ENCODE results near the gene ARID2. TPM values are rescaled to one million over a fixed set of nuclear protein-coding genes. Genes with fewer than 3 reads are reported as not detected.

The ARID2 gene
- total RNA-seq, 2 donors from 2014 or later: 19.1 to 26.2 TPM

- Histone ChIP-seq H3K36me3 (replicated peaks in 1 of 2; ENCODE audit: insufficient read depth in 1 of 2, low read depth in 2 of 2) (peaks cover 0 to 23% of the 10 kb centered on the region in 2 donors), H3K27me3 (no peaks in the 10 kb centered on the region), H3K9me3 (no peaks in the 10 kb centered on the region), H3K4me3 (no peak overlapping the region), H3K4me1 (no peaks in the 10 kb centered on the region), H3K27ac (no peak overlapping the region)
- ATAC-seq: no peak
- no peak for TF ChIP-seq POLR2A (IDR thresholded peaks at IDR 0.05)
- TF ChIP-seq CTCF (IDR thresholded peaks at IDR 0.05): no peak
- 95 to 96% methylated on average over 3 of the region's 3 CpGs for WGBS, 2 donors
- intact Hi-C loops (cut with DNase I): no loop called here
- DNase-seq: no peak
Measured at GRCh38 chr12:45853550-45853949, 124.0 kb downstream of the ARID2 start.

DNA sequence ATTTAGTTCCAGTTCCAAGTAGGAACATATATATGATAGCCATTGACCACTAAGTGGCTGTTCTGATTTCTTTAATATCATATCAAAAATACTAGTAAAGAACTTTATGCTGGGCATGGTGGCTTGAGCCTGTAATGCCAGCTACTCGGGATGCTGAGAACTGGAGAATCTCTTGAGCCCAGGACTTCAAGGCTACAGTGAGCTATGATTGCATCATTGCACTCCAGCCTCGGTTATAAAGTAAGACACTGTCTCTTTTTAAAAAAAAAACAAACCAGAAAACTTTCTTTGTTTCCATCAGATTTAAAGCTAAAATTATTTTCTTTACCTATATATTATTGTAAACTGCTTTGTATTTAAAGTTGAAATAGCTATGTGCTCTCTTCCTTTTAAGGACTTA, 133.8 kb downstream of the ARID2 start:
- ATAC-seq (no peak), DNase-seq (no peak)
- Histone ChIP-seq H3K36me3 (replicated peaks in 1 of 2; ENCODE audit: insufficient read depth in 1 of 2, low read depth in 2 of 2) (peaks cover 0 to 3% of the 10 kb centered on the region in 2 donors), H3K27ac (no peak overlapping the region), H3K9me3 (no peaks in the 10 kb centered on the region), H3K4me3 (no peak overlapping the region), H3K4me1 (no peaks in the 10 kb centered on the region), H3K27me3 (no peaks in the 10 kb centered on the region)
- TF ChIP-seq POLR2A (IDR thresholded peaks at IDR 0.05) (no peak), CTCF (IDR thresholded peaks at IDR 0.05) (no peak)
- whole genome bisulfite sequencing, 2 donors: 79 to 80% methylated on average over 2 of the region's 2 CpGs
- intact Hi-C loops (cut with DNase I): no loop called here

GRCh38 chr12:45866299-45866698, 136.8 kb downstream of the ARID2 start:
- Histone ChIP-seq H3K27ac (no peak overlapping the region), H3K4me1 (no peaks in the 10 kb centered on the region), H3K27me3 (no peaks in the 10 kb centered on the region), H3K36me3 (replicated peaks in 1 of 2; ENCODE audit: insufficient read depth in 1 of 2, low read depth in 2 of 2) (no peaks in the 10 kb centered on the region), H3K9me3 (no peaks in the 10 kb centered on the region), H3K4me3 (no peak overlapping the region)
- no peak for DNase-seq
- TF ChIP-seq POLR2A (IDR thresholded peaks at IDR 0.05): no peak
- no peak for TF ChIP-seq CTCF (IDR thresholded peaks at IDR 0.05)
- ATAC-seq: no peak
- 64 to 93% methylated on average over 1 of the region's 1 CpG for WGBS, 2 donors
- intact Hi-C loops (cut with DNase I): no loop called here

DNA sequence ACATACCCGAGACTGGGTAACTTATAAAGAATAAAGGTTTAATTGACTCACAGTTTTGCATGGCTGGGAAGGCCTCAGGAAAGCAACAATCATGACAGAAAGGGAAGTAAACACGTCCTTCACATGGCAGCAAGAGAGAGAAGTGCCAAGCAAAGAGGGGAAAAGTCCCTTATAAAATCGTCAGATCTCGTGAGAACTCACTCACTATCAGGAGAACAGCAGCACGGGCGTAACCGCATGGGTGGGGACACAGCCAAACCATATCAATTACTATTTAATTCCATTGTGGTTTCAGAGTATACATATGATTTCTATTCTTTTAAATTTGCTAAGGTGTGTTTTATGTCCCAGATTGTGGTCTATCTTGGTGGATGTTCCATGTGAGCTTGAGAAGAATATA, 142.9 kb downstream of the ARID2 start:
- Histone ChIP-seq H3K4me3 (no peak overlapping the region), H3K27me3 (no peaks in the 10 kb centered on the region), H3K36me3 (replicated peaks in 1 of 2; ENCODE audit: insufficient read depth in 1 of 2, low read depth in 2 of 2) (peaks cover 0 to 3% of the 10 kb centered on the region in 2 donors), H3K9me3 (no peaks in the 10 kb centered on the region), H3K4me1 (no peaks in the 10 kb centered on the region), H3K27ac (no peak overlapping the region)
- WGBS, 2 donors: 76 to 85% methylated on average over 7 of the region's 7 CpGs
- DNase-seq: no peak
- intact Hi-C loops (cut with DNase I): no loop called here
- no peak for ATAC-seq
- no peak for TF ChIP-seq CTCF (IDR thresholded peaks at IDR 0.05)
- no peak for TF ChIP-seq POLR2A (IDR thresholded peaks at IDR 0.05)

- H3K4me3 ChIP-seq: no peak overlapping the region
- DNase-seq (no peak), ATAC-seq (no peak)
- intact Hi-C loops (cut with DNase I): no loop called here
- H3K36me3 ChIP-seq (replicated peaks in 1 of 2; ENCODE audit: insufficient read depth in 1 of 2, low read depth in 2 of 2): peaks cover 0 to 3% of the 10 kb centered on the region in 2 donors
- 92 to 97% methylated on average over 5 of the region's 5 CpGs for WGBS, 2 donors
- TF ChIP-seq POLR2A (IDR thresholded peaks at IDR 0.05): no peak
- TF ChIP-seq CTCF (IDR thresholded peaks at IDR 0.05): no peak
- no peaks in the 10 kb centered on the region for H3K4me1 ChIP-seq
- no peak overlapping the region for H3K27ac ChIP-seq
- no peaks in the 10 kb centered on the region for H3K27me3 ChIP-seq
- H3K9me3 ChIP-seq: no peaks in the 10 kb centered on the region
Measured at GRCh38 chr12:45877069-45877468, 147.6 kb downstream of the ARID2 start.

Measured in body of pancreas (tissue), 4 donors.